Fibroblast of lung (primary cell): ENCODE results near the gene FGR. TPM values are rescaled to one million over a fixed set of nuclear protein-coding genes. Genes with fewer than 3 reads are reported as not detected.

ENCODE experiments used
- DNase-seq, 2 donors: peaks; one replicate each; pipeline versions ENCODE4 v3.0.0 to v3.0.0-alpha.2; 2010; ENCODE audit warnings: low read depth in 2 of 2
- H2AFZ ChIP-seq: 2 replicates; pipeline ENCODE4 v1.5.1; 2012; ENCODE audit warnings: low read length, control low read depth, inconsistent platforms
- H3K27ac ChIP-seq: 2 replicates; pipeline ENCODE4 v1.5.1; 2011; ENCODE audit warnings: low read length, control low read depth; ENCODE audit not compliant: insufficient read depth
- H3K27me3 ChIP-seq: 2 replicates; pipeline ENCODE4 v1.5.1; 2011; ENCODE audit warnings: mild to moderate bottlenecking, low read length; ENCODE audit not compliant: control insufficient read depth, insufficient read depth
- H3K36me3 ChIP-seq: 2 replicates; pipeline ENCODE4 v1.5.1; 2011; ENCODE audit warnings: low read length; ENCODE audit not compliant: control insufficient read depth, insufficient read depth
- H3K4me1 ChIP-seq: 2 replicates; pipeline ENCODE4 v1.5.1; 2011; ENCODE audit warnings: low read length; ENCODE audit not compliant: control insufficient read depth, insufficient read depth; ENCODE audit errors: extremely low read depth
- H3K4me2 ChIP-seq: 2 replicates; pipeline ENCODE4 v1.5.1; 2011; ENCODE audit warnings: low read length, control low read depth; ENCODE audit not compliant: insufficient read depth; ENCODE audit errors: extremely low read depth
- H3K4me3 ChIP-seq, 4 experiments: fragments of 200-600 bp in 1 of 4; sonication (generic) in 1 of 4; replicated peaks in 1 of 4; 2 replicates each; pipeline ENCODE4 v1.5.1; 2011 to 2016; ENCODE audit warnings: low read length in 4 of 4, low read depth in 3 of 4, mild to moderate bottlenecking in 3 of 4, control low read depth in 2 of 4, inconsistent platforms in 1 of 4, mixed read lengths in 1 of 4; ENCODE audit not compliant: insufficient read depth in 1 of 4; ENCODE audit errors: control extremely low read depth in 1 of 4
- H3K79me2 ChIP-seq: 2 replicates; pipeline ENCODE4 v1.5.1; 2012; ENCODE audit warnings: mild to moderate bottlenecking, low read length, inconsistent platforms; ENCODE audit not compliant: control insufficient read depth, insufficient read depth
- H3K9ac ChIP-seq: 2 replicates; pipeline ENCODE4 v1.5.1; 2011; ENCODE audit warnings: mild to moderate bottlenecking, low read length, control low read depth; ENCODE audit not compliant: insufficient read depth
- H3K9me3 ChIP-seq: 2 replicates; pipeline ENCODE4 v1.5.1; 2012; ENCODE audit warnings: low read depth, low read length; ENCODE audit not compliant: control insufficient read depth, insufficient read depth
- H4K20me1 ChIP-seq: 2 replicates; pipeline ENCODE4 v1.5.1; 2011; ENCODE audit warnings: low read length; ENCODE audit not compliant: control insufficient read depth, insufficient read depth; ENCODE audit errors: extremely low read depth
- CTCF ChIP-seq, 2 donors: IDR thresholded peaks in 1 of 2; conservative IDR thresholded peaks in 1 of 2; 1 replicate in 1 of 2; 2 replicates in 1 of 2; pipeline ENCODE4 v1.5.1; 2011 to 2012; ENCODE audit warnings: low read length in 2 of 2, control low read depth in 1 of 2, inconsistent platforms in 1 of 2, low read depth in 1 of 2, mild to moderate bottlenecking in 1 of 2
- EZH2 ChIP-seq: IDR thresholded peaks from 2 replicates; pipeline ENCODE4 v1.5.1; 2012; ENCODE audit warnings: low read length, control low read depth, mild to moderate bottlenecking; ENCODE audit errors: missing control alignments
- polyA plus RNA-seq, 2 donors: library from polyadenylated mRNA; depleted of rRNA in 1 of 2; stranded (reverse) in 1 of 2; unstranded in 1 of 2; fragments of >200 nt; gene quantifications; 2 replicates each; pipeline ENCODE4 v1.2.1, GENCODE V29; 2011 to 2012; ENCODE audit warnings: missing spikeins in 1 of 2
- total RNA-seq: library from RNA; depleted of rRNA; stranded (reverse); fragments of >200 nt; gene quantifications from 2 replicates; pipeline ENCODE4 v1.2.1, GENCODE V29; 2014

The FGR gene
- total and polyA plus RNA-seq, 2 donors (not counting 1 experiment from before 2014, with no cell fraction given): not detected

GRCh38 chr1:27603681-27604578 is 31.1 kb downstream of the FGR start, which contains the start of gene AHDC1:
Gene AHDC1 (minus strand): TSS chr1:27604144. CDS start chr1:27552115, 52,029 bp downstream.
- Histone ChIP-seq H3K4me2 (peak within 1 kb of the TSS; percentile 25), H4K20me1 (no peaks in the 10 kb centered on the region)

GRCh38 chr1:27603309-27603680 is 31.7 kb downstream of the FGR start:
- Histone ChIP-seq H3K27me3 (no peaks in the 10 kb centered on the region), H2AFZ (no peak overlapping the region), H3K36me3 (no peaks in the 10 kb centered on the region), H3K4me3 (peak overlapping the region; percentile 60 to 93 (median 92)), H3K79me2 (peaks cover 48% of the 10 kb centered on the region), H3K4me1 (peaks cover 30% of the 10 kb centered on the region), H3K9me3 (no peaks in the 10 kb centered on the region), H3K27ac (peak overlapping the region; percentile 57), H4K20me1 (no peaks in the 10 kb centered on the region), H3K4me2 (peak overlapping the region; percentile 25), H3K9ac (peak overlapping the region; percentile 77)
- no peak for TF ChIP-seq CTCF (conservative IDR thresholded peaks at IDR 0.05 in 1 of 2, IDR thresholded peaks at IDR 0.05 in 1 of 2; ENCODE audit: low read depth in 1 of 2, low read length in 2 of 2)
- no peak for TF ChIP-seq EZH2
- DNase-seq: no peak

More at GRCh38 chr1:27603681-27604578, 31.1 kb downstream of the FGR start, which contains the start of gene AHDC1:
- H3K27me3 ChIP-seq: no peaks in the 10 kb centered on the region
- H3K27ac ChIP-seq: peak within 1 kb of the TSS; percentile 57
- peak within 1 kb of the TSS; percentile 81 for H2AFZ ChIP-seq
- DNase-seq: peak; percentile 89 to 90
- TF ChIP-seq CTCF (conservative IDR thresholded peaks at IDR 0.05 in 1 of 2, IDR thresholded peaks at IDR 0.05 in 1 of 2; ENCODE audit: low read depth in 1 of 2, low read length in 2 of 2) (no peak), EZH2 (no peak)
- no peaks in the 10 kb centered on the region for H3K9me3 ChIP-seq
- H3K36me3 ChIP-seq: no peaks in the 10 kb centered on the region
- peaks cover 42% of the 10 kb centered on the region for H3K79me2 ChIP-seq
- H3K9ac ChIP-seq: peak within 1 kb of the TSS; percentile 77
- peak within 1 kb of the TSS; percentile 60 to 93 (median 92) for H3K4me3 ChIP-seq
- peaks cover 24% of the 10 kb centered on the region for H3K4me1 ChIP-seq

DNA sequence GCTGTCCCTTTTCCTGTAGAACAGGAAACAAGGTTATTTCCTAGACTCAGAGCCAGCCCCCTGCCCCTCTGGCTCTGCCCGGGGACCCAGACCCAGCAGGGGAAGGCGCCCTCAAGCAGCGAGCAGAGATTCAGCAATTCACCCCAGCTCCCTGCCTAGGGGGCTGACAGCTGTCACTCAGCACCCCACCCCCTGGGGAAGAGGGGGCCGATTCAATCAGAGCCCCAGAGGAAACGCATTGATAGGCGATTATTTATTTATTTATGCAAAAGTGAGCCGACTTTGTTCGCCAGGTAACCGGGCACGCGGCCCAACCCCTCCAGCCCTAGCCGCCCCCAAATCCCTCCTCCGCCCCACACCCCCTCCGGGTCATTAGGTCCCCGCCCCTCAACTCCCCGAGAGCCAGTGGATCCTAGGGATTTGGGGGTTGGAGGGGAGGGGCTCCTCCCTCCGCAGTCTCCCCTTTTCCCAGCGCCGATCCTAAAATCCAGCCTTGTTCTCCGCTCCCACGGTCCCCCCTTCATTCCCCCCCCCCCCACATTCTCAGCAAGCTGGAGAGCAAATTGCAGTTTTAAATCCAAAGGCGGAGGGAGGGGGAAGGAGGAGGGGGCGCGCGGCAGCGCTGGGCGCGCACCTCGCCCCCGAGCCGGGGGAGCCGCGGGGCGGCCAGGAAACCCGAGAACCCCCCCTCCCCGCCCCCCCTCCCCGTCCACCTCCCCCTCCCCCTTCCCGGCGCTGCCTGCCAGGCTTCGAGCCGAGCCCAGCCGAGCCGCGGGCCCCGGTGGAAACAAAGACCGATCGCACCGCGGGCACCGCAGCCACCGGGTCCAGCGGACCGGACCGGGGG is 32.3 kb downstream of the FGR start:
- peak overlapping the region; percentile 77 for H3K9ac ChIP-seq
- TF ChIP-seq EZH2 (no peak), CTCF (conservative IDR thresholded peaks at IDR 0.05 in 1 of 2, IDR thresholded peaks at IDR 0.05 in 1 of 2; ENCODE audit: low read depth in 1 of 2, low read length in 2 of 2) (peak in 1 of 2 donors; percentile 5)
- no peaks in the 10 kb centered on the region for H3K27me3 ChIP-seq
- peaks cover 36% of the 10 kb centered on the region for H3K4me1 ChIP-seq
- no peak overlapping the region for H2AFZ ChIP-seq
- no peaks in the 10 kb centered on the region for H3K36me3 ChIP-seq
- peak overlapping the region; percentile 77 to 93 (median 92) for H3K4me3 ChIP-seq
- H3K79me2 ChIP-seq: peaks cover 54% of the 10 kb centered on the region
- peak overlapping the region; percentile 97 for H3K4me2 ChIP-seq
- H3K9me3 ChIP-seq: no peaks in the 10 kb centered on the region
- DNase-seq: no peak
- peaks cover 1% of the 10 kb centered on the region for H4K20me1 ChIP-seq
- H3K27ac ChIP-seq: peak overlapping the region; percentile 57
